ENCODE measurements around the gene NES. TPM values are rescaled to one million over a fixed set of nuclear protein-coding genes. Genes with fewer than 3 reads are reported as not detected.

The NES gene
- polyA plus RNA-seq, 2 of the 4 experiments (the other 2 are of a cell fraction) = 0.57 to 2.1 TPM

- no peaks in the 10 kb centered on the region for H3K9me3 ChIP-seq
- ATAC-seq (peak; percentile 13 to 20; a peak in 4 of 6 replicates), DNase-seq (ENCODE audit: low read depth in 1 of 2, low spot score in 1 of 2) (no peak), FAIRE-seq (no peak)
- H3K27ac ChIP-seq = no peak overlapping the region
- POLR2A ChIA-PET = no interaction called here
- H3K4me3 ChIP-seq = no peak overlapping the region
- H3K4me2 ChIP-seq = no peak overlapping the region
- TF ChIP-seq ZC3H11A (IDR thresholded peaks at IDR 0.05) = no peak
- TF ChIP-seq FOSL2 (IDR thresholded peaks at IDR 0.05) = no peak
- no peak for TF ChIP-seq FOSL2 (CRISPR knock-in tag; IDR thresholded peaks at IDR 0.05)
- TF ChIP-seq ESRRA (IDR thresholded peaks at IDR 0.05; ENCODE audit: borderline replicate concordance, low read length) = no peak
- no peak for TF ChIP-seq EHF (CRISPR knock-in tag; IDR thresholded peaks at IDR 0.05)
- no peak for TF ChIP-seq MAX (IDR thresholded peaks at IDR 0.05)
- no peak for TF ChIP-seq RFX5 (IDR thresholded peaks at IDR 0.05)
- no peak for TF ChIP-seq CHD2 (IDR thresholded peaks at IDR 0.05; ENCODE audit: low read length, partially characterized antibody)
- no peak for TF ChIP-seq BCL3 (IDR thresholded peaks at IDR 0.05)
- no peak for TF ChIP-seq FOXS1 (CRISPR knock-in tag; IDR thresholded peaks at IDR 0.05)
- no peak for TF ChIP-seq MAFK (IDR thresholded peaks at IDR 0.05; ENCODE audit: partially characterized antibody)
- no peak for TF ChIP-seq MAZ (IDR thresholded peaks at IDR 0.05; ENCODE audit: borderline replicate concordance, low read depth, low read length)
- no peak for TF ChIP-seq E2F6 (IDR thresholded peaks at IDR 0.05; ENCODE audit: borderline replicate concordance, low read depth)
- TF ChIP-seq JUNB (IDR thresholded peaks at IDR 0.05) = no peak
- no peak for TF ChIP-seq CHD4 (IDR thresholded peaks at IDR 0.05; ENCODE audit: borderline replicate concordance)
- TF ChIP-seq, protein P1, sequence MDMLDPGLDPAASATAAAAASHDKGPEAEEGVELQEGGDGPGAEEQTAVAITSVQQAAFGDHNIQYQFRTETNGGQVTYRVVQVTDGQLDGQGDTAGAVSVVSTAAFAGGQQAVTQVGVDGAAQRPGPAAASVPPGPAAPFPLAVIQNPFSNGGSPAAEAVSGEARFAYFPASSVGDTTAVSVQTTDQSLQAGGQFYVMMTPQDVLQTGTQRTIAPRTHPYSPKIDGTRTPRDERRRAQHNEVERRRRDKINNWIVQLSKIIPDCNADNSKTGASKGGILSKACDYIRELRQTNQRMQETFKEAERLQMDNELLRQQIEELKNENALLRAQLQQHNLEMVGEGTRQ (IDR thresholded peaks at IDR 0.05) = no peak
- TF ChIP-seq, protein P2, sequence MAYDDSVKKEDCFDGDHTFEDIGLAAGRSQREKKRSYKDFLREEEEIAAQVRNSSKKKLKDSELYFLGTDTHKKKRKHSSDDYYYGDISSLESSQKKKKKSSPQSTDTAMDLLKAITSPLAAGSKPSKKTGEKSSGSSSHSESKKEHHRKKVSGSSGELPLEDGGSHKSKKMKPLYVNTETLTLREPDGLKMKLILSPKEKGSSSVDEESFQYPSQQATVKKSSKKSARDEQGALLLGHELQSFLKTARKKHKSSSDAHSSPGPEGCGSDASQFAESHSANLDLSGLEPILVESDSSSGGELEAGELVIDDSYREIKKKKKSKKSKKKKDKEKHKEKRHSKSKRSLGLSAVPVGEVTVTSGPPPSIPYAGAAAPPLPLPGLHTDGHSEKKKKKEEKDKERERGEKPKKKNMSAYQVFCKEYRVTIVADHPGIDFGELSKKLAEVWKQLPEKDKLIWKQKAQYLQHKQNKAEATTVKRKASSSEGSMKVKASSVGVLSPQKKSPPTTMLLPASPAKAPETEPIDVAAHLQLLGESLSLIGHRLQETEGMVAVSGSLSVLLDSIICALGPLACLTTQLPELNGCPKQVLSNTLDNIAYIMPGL (CRISPR knock-in tag; IDR thresholded peaks at IDR 0.05; ENCODE audit: borderline replicate concordance) = no peak
- no peak for TF ChIP-seq EP300 (IDR thresholded peaks at IDR 0.05)
- WGBS (ENCODE audit: missing lambda C conversion rate) = 87% methylated on average over 4 of the region's 9 CpGs
- CTCF ChIA-PET = interaction anchor here (0.6 to 52.1 kb wide), 8 partner anchors 8 to 48 kb away, joined by 3 to 2258 read pairs (median 8); partner anchors contain the start of genes CRABP2, HAPLN2, ISG20L2 and METTL25B
- peaks cover 31% of the 10 kb centered on the region for H3K4me1 ChIP-seq
Measured at GRCh38 chr1:156667968-156668709, 9.1 kb downstream of the NES start.

GRCh38 chr1:156667610-156667967 is 9.6 kb downstream of the NES start:
- 93% methylated on average over 5 of the region's 5 CpGs for WGBS (ENCODE audit: missing lambda C conversion rate)
- POLR2A ChIA-PET = no interaction called here
- no peak; a peak in 1 of 6 replicates for ATAC-seq

More at GRCh38 chr1:156667610-156667967, 9.6 kb downstream of the NES start:
- DNase-seq (ENCODE audit: low read depth in 1 of 2, low spot score in 1 of 2) (no peak), FAIRE-seq (no peak)
- H3K27ac ChIP-seq = peak overlapping the region in 1 of 2 experiments; percentile 25; a peak in 1 of 6 replicates
- no peaks in the 10 kb centered on the region for H3K9me3 ChIP-seq
- H3K4me2 ChIP-seq = no peak overlapping the region
- CTCF ChIA-PET = interaction anchor here (0.7 to 52.1 kb wide), 7 partner anchors 8 to 49 kb away, joined by 3 to 2258 read pairs (median 13); partner anchors contain the start of genes CRABP2, HAPLN2, ISG20L2 and METTL25B
- TF ChIP-seq BCL3 (IDR thresholded peaks at IDR 0.05) = no peak
- TF ChIP-seq JUN (IDR thresholded peaks at IDR 0.05) = no peak
- TF ChIP-seq ZFP36 (IDR thresholded peaks at IDR 0.05; ENCODE audit: borderline replicate concordance, partially characterized antibody) = no peak
- no peak for TF ChIP-seq EP300 (IDR thresholded peaks at IDR 0.05)
- TF ChIP-seq, protein P3, sequence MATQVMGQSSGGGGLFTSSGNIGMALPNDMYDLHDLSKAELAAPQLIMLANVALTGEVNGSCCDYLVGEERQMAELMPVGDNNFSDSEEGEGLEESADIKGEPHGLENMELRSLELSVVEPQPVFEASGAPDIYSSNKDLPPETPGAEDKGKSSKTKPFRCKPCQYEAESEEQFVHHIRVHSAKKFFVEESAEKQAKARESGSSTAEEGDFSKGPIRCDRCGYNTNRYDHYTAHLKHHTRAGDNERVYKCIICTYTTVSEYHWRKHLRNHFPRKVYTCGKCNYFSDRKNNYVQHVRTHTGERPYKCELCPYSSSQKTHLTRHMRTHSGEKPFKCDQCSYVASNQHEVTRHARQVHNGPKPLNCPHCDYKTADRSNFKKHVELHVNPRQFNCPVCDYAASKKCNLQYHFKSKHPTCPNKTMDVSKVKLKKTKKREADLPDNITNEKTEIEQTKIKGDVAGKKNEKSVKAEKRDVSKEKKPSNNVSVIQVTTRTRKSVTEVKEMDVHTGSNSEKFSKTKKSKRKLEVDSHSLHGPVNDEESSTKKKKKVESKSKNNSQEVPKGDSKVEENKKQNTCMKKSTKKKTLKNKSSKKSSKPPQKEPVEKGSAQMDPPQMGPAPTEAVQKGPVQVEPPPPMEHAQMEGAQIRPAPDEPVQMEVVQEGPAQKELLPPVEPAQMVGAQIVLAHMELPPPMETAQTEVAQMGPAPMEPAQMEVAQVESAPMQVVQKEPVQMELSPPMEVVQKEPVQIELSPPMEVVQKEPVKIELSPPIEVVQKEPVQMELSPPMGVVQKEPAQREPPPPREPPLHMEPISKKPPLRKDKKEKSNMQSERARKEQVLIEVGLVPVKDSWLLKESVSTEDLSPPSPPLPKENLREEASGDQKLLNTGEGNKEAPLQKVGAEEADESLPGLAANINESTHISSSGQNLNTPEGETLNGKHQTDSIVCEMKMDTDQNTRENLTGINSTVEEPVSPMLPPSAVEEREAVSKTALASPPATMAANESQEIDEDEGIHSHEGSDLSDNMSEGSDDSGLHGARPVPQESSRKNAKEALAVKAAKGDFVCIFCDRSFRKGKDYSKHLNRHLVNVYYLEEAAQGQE (IDR thresholded peaks at IDR 0.05) = no peak
- no peak for TF ChIP-seq TFCP2L1 (CRISPR knock-in tag; IDR thresholded peaks at IDR 0.05)
- TF ChIP-seq SREBF2 (IDR thresholded peaks at IDR 0.05) = no peak
- no peak for TF ChIP-seq ESRRA (IDR thresholded peaks at IDR 0.05; ENCODE audit: borderline replicate concordance, low read length)
- TF ChIP-seq CBX2 (IDR thresholded peaks at IDR 0.05; ENCODE audit: borderline replicate concordance, low read depth) = no peak
- H3K4me1 ChIP-seq = peaks cover 36% of the 10 kb centered on the region
- H3K4me3 ChIP-seq = no peak overlapping the region

Measured in A549 (cell line).